Measurements from ENCODE around the gene HAGH. TPM values are rescaled to one million over a fixed set of nuclear protein-coding genes. Genes with fewer than 3 reads are reported as not detected.
A peak's percentile ranks its signal among the peaks of the same experiment; 100 is the strongest.

HAGH gene
- total and polyA plus RNA-seq, 9 of the 15 experiments (the other 6 are each of a cell fraction or from before 2014, with no cell fraction given), result 0.46 to 35.1 (median 16.8) TPM

DNA sequence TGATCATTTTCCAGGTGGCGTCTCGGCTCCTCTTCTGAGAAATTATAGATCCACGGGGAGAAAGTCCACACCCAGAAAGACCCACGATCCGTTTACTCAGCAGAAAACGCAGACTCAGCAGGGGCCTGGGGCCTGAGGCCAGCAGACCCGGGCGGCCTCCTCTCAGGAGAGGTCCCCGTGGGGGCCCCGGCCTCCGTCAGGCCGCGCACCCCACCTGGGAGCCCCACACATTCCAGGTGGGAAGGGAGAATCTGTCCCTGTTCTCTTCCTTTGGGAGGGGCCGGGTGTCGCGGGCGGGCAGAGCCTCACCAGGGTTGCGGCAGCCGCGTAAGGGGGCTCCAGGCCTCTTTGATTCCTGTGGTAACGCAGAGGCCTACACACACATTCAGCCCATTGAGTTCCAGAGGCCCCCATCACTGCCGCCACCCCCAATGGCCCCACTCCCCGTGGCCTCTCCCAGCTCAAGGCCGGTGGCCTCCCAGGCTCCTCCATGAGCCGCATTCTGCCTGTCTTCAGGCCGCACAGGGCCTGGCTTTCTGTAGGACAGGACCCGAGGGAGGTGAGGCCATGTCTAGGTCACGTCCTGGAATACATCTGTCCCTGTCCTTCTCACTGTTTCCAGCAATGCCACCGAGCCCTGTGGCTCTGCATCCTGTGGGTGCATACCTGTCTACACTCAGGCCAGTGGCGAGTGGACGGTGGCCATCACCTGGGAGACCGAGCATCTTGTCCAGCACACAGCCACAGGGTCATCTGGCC lies 31.5 kb downstream of the HAGH start:
- TF ChIP-seq ZNF316 (IDR thresholded peaks at IDR 0.05), result peak; percentile 40
- peak; percentile 30; the same call in 1 of the 2 replicates for TF ChIP-seq C11orf30 (IDR thresholded peaks at IDR 0.05; ENCODE audit: low read depth)
- no peak for TF ChIP-seq SIN3B (IDR thresholded peaks at IDR 0.05; ENCODE audit: low read depth)
- peaks cover 0 to 36% of the 10 kb centered on the region in 2 experiments; a peak in 2 of 5 replicates for H3K4me1 ChIP-seq (replicated peaks in 1 of 2; ENCODE audit: control insufficient read depth in 2 of 2, insufficient read depth in 2 of 2, low read length in 2 of 2)
- no peak overlapping the region for H3K4me2 ChIP-seq (ENCODE audit: insufficient read depth, low read length)
- ChIA-PET POLR2A (no interaction called here), CTCF (ENCODE audit: low intra/inter-chr PET ratio) (no interaction called here)
- ATAC-seq, result no peak
- no peaks in the 10 kb centered on the region for H3K79me2 ChIP-seq (ENCODE audit: control insufficient read depth, insufficient read depth, low read length)
- no peak for FAIRE-seq
- no peaks in the 10 kb centered on the region for H3K27me3 ChIP-seq (ENCODE audit: control insufficient read depth in 2 of 2, insufficient read depth in 2 of 2, low read length in 2 of 2)
- H3K9ac ChIP-seq (ENCODE audit: insufficient read depth in 1 of 2, low read depth in 2 of 2, low read length in 2 of 2), result no peak overlapping the region
- H3K36me3 ChIP-seq (ENCODE audit: control insufficient read depth, insufficient read depth, low read length), result peaks cover 3% of the 10 kb centered on the region; the same call in 1 of the 3 replicates
- intact Hi-C loops (cut with micrococcal nuclease), result no loop called here
- BruUV-seq (replicated peaks), result no TSS peak
- no peaks in the 10 kb centered on the region for H4K20me1 ChIP-seq (replicated peaks; ENCODE audit: control insufficient read depth, insufficient read depth, low read length)
- no peak overlapping the region for H3K27ac ChIP-seq (ENCODE audit: extremely low read depth, low read depth, low read length)
- no peaks in the 10 kb centered on the region for H3K9me1 ChIP-seq (ENCODE audit: control insufficient read depth, insufficient read depth, low read length)
- in situ Hi-C loops (cut with MboI), result no loop called here
- 86% methylated on average over 21 of the region's 32 CpGs for WGBS (ENCODE audit: insufficient coverage, low coverage, missing lambda C conversion rate)
- H3K4me3 ChIP-seq, result no peak overlapping the region
- no peaks in the 10 kb centered on the region for H3K9me3 ChIP-seq (replicated peaks; ENCODE audit: control insufficient read depth, insufficient read depth, low read depth, low read length)
- H2AFZ ChIP-seq (ENCODE audit: low read depth, low read length), result no peak overlapping the region
- no peak for DNase-seq (ENCODE audit: extremely low read depth in 1 of 4, low spot score in 3 of 4)

DNA sequence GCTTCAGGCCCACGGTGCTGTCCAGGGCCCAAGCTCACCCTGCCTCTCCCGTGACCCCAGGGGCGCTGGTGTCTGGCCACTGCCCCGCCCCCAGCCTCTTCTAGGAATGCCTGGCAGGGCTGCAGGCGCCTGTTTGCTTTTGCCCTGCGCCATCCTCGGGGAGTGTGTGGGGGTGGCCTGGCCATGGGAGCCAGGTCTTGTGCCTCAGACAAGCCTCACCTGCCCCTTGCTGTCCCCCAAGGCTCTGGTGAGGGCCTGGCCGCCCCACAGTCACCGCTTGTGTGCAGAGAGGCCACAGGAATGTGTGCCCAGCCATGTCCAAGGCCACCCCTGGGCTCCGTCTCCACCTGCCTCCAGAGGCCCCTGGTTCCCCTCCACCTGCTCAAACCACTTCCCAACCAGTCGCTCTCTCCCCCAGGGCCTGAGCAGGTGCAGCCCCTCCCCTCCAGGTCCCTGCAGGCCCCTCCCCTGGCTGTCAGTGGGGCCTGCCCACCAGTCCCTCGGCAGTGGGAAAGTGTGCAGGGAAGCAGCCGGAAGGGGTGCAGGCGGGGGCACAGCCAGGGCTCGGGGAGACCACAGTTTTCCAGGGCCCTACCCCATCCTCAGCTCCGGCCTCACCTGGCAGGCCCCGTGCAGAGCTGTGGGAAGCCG lies 32.3 kb downstream of the HAGH start:
- H3K4me1 ChIP-seq (replicated peaks in 1 of 2; ENCODE audit: control insufficient read depth in 2 of 2, insufficient read depth in 2 of 2, low read length in 2 of 2), result peaks cover 0 to 44% of the 10 kb centered on the region in 2 experiments; a peak in 2 of 5 replicates
- no peak overlapping the region for H3K4me3 ChIP-seq
- POLR2A ChIA-PET, result no interaction called here
- WGBS (ENCODE audit: insufficient coverage, low coverage, missing lambda C conversion rate), result 77% methylated on average over 16 of the region's 18 CpGs
- no peaks in the 10 kb centered on the region for H3K9me1 ChIP-seq (ENCODE audit: control insufficient read depth, insufficient read depth, low read length)
- H3K9ac ChIP-seq (ENCODE audit: insufficient read depth in 1 of 2, low read depth in 2 of 2, low read length in 2 of 2), result no peak overlapping the region; a peak in 1 of 4 replicates
- in situ Hi-C loops (cut with MboI) (no loop called here), intact Hi-C loops (cut with micrococcal nuclease) (no loop called here)
- BruUV-seq (replicated peaks), result no TSS peak
- H3K79me2 ChIP-seq (ENCODE audit: control insufficient read depth, insufficient read depth, low read length), result no peaks in the 10 kb centered on the region
- no peaks in the 10 kb centered on the region for H3K9me3 ChIP-seq (replicated peaks; ENCODE audit: control insufficient read depth, insufficient read depth, low read depth, low read length)
- H3K36me3 ChIP-seq (ENCODE audit: control insufficient read depth, insufficient read depth, low read length), result peaks cover 10% of the 10 kb centered on the region; the same call in 1 of the 3 replicates
- no peaks in the 10 kb centered on the region for H3K27me3 ChIP-seq (ENCODE audit: control insufficient read depth in 2 of 2, insufficient read depth in 2 of 2, low read length in 2 of 2)
- DNase-seq (ENCODE audit: extremely low read depth in 1 of 4, low spot score in 3 of 4) (no peak), FAIRE-seq (no peak), ATAC-seq (no peak)
- TF ChIP-seq POLR2G (IDR thresholded peaks at IDR 0.05; ENCODE audit: low read depth, low read length), result peak; percentile 25; the same call in 1 of the 2 replicates
- TF ChIP-seq CC2D1A (IDR thresholded peaks at IDR 0.05), result no peak
- no peak overlapping the region for H3K4me2 ChIP-seq (ENCODE audit: insufficient read depth, low read length)
- H2AFZ ChIP-seq (ENCODE audit: low read depth, low read length), result no peak overlapping the region
- CTCF ChIA-PET (ENCODE audit: low intra/inter-chr PET ratio), result no interaction called here
- no peaks in the 10 kb centered on the region for H4K20me1 ChIP-seq (replicated peaks; ENCODE audit: control insufficient read depth, insufficient read depth, low read length)
- no peak overlapping the region for H3K27ac ChIP-seq (ENCODE audit: extremely low read depth, low read depth, low read length)

Measured in K562 (cell line).